GDM1 (cell line): ENCODE measurements around the gene GGCX.
"Not testable (repeated sequence)": the region's sequence is repeated elsewhere in the genome, so short reads cannot be mapped to it uniquely, and the experiment has no call there.

Experiments
- DNase-seq: peaks from one replicate; lab custom pipeline; 2025; lab: John Stamatoyannopoulos, UW

GGCX gene

DNA sequence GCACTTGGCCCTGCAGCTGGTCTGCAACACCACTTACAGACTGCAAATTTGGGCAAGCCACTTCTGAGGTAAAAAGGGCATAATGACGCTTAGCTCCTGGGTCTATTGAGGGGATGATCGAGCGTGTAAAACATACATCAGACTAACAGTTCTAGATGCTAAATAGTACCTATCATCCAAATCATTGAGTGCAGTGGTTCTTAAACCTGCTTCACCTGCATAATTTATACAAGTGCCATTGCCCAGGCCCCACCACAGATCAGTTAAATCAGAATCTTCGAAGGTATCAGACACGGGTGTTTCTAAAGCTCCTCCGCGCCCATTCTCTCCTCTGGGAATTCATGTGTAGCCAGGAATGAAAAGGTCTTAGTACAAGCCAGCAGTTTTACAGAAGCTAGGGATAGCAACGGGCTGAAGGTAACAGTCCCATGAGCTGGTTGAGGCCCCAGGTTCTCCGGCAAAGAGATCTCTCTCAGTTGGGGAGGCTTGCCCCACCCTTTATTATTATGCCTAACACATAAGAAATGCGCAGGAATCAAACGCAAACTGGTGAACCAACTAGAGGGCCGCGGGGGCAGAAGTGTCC lies 33.5 kb upstream of the GGCX start:
- no peak for DNase-seq

DNA sequence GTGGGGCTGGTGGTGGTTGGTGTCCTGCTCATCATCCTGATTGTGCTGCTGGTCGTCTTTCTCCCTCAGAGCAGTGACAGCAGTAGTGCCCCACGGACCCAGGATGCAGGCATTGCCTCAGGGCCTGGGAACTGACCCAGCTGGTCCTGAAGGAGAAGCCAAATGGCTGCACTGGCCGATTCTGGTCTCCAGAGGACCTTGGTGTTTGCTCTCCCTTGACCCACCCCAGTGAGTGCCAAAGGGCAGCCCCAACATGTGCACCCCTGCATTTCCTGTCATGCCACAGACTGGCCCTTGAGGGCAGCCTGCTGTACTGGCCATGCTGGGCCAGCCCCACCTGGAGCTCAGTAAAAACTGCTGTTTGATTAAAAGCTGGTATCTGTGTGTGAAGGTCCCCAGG lies 31.7 kb upstream of the GGCX start:
- DNase-seq = no peak

DNA sequence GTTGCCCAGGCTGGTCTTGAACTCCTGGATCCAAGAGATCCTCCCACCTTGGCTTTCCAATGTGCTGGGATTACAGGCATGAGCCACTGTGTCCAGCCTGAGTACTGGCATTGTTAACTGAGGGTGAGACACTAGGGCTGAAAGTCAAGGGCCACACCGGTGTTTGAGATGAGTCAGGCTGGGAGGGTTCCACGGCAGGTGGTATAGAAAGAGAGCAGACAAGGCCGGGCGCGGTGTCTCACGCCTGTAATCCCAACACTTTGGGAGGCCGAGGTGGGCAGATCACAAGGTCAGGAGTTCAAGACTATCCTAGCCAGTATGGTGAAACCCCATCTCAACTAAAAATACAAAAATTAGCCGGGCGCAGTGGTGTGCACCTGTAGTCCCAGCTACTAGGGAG lies 31.0 kb upstream of the GGCX start:
- not testable (repeated sequence) for DNase-seq

DNA sequence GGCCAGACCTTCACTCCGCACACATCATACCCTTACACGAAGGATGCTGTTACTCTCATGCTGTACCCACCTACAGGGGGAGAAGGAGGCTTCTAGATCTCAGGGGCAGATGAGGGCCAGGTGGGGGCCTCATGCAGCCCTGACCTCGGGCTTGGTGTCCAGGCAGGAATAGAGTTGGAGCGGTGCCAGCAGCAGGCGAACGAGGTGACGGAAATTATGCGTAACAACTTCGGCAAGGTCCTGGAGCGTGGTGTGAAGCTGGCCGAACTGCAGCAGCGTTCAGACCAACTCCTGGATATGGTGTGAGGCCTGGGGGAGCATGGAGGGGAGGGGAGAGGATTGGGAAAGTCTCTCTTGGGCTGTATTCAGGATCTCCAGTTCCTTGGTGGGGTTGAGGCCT lies 30.3 kb upstream of the GGCX start:
- no peak for DNase-seq

DNA sequence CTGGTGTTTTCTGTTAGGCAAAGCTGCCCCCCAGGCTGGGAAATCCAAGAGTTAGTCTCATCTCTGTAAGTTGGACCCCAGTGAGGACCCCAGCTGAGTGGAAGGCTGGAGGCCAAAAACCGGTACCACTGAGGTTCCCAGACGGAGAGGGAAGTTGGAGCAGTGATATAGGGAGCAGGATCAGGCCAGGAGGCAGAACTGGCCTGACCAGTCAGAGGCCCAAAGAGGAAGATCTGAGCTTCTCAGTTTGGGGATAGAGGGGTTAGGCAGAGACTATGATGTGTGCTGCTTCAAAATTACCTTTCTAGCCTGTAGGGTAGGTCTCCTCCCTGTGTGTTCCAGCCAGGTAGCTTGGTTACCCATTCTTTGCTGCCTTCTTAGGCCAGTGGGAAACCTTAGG lies 29.7 kb upstream of the GGCX start:
- no peak for DNase-seq

DNA sequence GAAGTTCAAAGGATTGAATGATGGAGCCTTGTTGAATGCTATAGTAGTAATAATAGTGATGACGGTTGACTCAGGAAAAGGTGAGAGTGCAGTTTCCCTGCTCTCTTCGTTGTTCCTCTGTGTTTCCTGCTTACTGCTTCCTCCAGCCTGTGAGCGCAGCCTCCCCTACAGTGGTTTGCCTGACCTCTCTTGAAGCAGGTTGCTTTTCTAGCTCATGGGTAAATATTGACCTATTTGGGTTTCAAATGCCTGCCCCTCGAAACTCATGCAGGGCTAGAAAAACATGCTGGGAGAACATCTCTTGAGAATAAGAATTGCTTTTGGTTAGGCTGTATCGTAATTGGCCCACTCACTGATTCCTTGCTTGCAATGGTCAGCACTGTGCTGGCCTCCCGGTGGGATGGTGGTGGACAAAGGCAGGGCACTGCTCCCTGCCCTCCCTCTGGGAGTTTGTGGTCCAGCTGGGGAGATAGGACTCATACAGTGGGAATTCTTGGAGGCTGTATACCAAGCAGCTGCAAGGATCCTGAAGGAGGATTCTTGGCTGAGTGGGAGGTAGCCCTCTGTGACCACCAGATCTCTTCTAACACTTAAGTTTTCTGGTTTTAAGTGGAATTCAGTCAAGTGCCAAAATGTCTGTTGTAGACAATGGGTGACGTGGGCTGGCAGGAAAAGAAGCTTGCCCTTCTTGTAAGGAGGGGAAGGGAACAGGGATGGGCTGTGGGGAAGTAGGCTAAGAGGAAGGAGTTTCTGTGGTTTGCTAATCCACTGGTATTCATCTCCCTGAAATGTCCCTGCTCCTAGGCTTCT lies 28.9 kb upstream of the GGCX start:
- DNase-seq = peak; percentile 56

DNA sequence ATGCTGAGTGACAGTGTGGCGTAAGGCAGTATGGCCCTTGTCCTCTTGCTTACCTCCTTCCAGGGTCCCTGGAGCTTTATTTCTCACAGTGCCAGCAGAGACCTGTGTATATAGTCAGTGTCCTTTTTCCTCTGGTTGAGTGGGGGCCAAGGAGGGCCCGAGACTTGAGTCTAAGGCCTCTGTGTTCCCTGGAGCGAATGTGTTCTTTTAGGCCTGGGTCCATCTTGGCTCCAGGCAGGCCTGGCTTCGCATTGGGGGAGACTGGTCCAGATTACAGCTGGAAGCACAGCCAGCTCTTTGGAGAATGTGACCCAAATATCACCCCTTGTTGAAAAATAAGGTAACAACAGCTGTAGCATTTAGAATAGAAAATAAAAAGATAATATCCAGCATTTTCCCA lies 27.9 kb upstream of the GGCX start:
- no peak for DNase-seq

DNA sequence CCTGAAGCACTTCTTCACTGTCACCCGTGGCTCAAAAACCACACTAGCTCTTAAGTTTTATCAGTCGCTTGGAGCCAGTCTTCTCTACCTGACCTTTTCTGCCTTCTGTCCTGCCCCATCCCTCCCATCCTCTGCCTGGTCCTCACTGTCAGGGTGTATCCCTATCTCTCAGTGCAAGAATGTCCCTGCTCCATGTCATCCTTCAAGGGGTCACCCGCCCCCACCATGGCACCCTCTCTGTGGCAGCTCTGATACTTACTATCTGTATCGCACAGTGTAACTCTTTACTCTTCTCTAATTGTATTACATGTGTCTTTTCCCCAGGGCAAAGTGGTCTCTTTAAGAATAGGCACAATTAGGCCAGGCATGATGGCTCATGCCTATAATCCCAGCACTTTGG lies 27.4 kb upstream of the GGCX start:
- no peak for DNase-seq

DNA sequence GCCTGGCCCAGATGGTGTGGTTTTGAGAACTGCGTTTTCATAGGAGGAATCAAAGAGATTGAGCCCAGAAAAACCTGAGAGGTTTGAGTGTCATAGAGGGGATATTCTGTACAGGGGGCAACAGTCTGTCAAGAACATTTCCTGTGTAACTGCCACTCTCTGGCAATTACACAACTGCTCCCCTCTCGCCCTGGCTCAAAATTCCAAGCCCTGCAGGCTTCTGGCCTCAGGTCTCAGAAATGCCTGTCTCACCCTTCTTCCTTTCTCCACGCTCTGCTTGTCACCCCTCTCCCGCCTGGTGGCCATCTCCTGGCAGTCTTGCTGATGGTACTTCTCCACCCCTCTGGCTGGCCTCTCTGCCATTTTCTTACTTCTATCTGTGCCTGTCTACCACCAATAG lies 26.9 kb upstream of the GGCX start:
- no peak for DNase-seq

DNA sequence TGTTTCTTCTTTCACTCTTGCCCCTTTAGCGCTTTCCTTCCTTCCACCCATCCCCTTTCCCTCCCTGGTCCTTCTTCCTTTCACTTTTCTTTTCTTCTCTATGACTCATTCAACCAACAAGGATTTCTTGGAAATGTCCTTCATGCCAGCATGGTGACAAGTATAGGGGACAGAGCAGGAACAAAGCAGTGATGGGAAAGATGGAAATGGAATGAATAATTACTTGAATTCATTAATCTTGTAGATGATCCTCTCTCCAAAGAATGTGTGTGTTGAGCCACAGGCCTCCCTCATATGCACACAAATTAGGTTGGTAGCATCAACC lies 24.4 kb upstream of the GGCX start:
- DNase-seq = no peak

DNA sequence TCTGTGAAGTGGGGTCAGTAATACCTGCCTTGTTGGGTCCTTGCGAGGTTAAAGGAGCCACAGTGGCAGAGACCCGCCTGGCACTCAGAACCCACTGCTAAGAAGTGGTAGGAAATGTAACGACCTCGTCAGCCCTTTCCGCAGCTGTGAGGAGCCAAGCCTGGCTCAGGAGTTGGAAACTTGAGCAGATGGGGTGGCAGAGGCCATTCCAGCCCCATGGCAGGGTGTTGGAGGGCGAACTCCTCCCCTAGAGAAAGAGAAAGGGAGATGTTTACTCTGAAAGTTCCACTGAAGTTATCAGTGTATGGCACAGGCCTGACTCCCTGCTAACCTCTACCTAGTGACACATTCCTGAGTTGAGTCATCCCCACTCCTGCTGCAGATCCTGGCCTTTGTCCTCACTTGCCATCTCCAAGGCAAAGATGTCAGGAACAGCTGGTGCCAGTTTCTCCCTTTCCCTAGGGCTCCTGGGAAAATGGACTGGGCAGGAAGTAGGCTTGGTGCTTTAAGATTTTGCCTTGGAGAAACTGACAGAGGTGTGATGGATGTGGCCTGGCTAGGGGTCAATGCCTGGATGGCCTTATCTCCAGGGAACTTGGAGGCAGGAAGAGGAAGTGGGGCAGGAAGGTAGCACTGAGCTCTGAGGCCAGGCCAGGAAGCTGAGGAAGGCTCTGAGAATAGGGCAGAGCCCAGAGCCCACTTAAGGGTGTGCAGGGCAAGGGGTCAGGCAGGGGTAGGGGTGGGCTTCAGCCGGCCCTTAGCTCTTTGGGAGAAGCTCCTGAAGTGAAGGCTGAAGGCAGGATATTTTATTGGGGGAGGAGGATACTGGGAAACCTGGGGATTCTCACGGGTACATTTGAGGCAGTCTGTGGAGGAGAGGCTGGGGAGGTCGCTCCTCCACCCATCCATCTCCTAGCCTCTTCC lies 23.8 kb upstream of the GGCX start:
- DNase-seq = no peak

DNA sequence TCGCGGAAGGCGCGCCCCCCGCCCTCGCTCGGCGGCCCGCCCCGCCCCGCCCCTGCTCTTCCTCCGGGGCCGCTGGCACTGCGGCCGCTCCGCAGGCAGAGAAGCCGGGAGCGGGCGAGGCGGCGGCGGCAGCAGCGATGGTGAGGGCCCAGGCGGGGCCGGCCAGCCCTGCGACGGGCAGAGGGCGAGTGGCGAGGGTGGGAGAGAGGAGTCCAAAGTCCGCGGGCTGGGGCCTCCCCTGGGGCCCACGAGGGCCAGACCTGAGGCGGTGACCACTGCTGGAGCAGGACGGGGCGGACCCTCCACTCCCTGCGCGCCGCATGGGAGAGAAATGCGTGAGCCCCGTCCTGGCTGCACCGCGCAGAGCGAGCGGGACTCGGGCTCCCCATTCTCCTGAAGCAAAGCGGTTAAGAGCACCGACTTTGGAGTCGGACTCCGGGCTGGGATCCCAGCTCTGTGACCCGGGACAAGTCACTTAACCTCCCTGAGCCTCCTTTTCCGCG lies 23.1 kb upstream of the GGCX start, which contains the start of gene VAMP5:
Gene VAMP5, plus strand, starts transcription at position 78 of the 503 bp plus-strand sequence. Its CDS starts 60 bp downstream, at position 138.
- no peak for DNase-seq

DNA sequence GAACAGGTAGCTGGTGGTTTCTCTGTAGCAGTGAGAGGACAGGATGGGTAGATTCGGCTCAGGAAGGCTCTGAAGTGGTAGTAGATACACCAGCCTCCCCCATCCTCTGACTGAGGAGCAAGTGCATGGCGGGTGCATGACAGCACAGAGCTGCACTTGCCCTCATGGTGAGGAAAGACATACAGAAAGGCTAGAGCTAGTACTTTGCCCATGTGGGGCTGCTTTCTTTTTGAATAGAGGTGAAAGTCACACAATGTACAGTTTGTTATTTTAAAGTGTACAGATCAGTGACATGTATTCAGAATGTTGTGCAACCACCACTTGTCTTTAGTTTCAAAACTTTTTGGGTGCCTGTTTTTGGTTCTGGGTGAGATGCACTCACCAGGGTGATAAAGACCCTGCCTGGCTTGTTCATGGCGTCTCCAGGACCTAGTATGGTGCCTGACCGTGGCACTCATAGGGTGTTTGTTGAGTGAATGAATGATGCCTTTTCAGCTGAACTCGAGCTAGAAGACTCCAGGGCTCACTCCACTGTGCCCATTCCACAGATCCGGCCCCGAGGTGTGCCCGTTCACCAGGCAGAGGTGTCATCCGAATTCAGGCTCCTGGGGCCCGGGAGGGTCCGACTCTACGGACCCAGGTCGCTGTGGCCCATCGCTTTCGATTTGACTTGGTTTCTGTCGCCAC lies 22.5 kb upstream of the GGCX start:
- DNase-seq = no peak

DNA sequence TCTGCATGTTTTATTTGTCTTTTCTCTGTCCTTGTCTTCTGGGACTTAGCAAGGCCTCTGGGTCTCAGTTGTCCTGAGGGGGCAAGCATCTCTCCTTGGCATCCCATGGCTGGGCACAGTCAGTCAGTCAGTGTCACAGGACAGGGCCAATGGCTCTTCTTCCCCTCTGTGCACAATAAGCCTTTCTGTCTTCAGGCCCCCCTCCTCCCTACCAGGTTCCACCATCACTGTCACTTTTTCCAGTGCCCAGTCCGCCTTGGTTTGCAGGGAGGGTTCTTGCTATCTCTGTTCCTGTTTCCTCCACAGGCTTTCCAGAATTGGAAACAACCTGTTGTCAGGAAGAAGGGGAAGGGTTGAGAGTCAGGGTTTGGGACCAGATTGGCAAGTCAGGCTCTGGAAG lies 21.2 kb upstream of the GGCX start:
- no peak for DNase-seq

DNA sequence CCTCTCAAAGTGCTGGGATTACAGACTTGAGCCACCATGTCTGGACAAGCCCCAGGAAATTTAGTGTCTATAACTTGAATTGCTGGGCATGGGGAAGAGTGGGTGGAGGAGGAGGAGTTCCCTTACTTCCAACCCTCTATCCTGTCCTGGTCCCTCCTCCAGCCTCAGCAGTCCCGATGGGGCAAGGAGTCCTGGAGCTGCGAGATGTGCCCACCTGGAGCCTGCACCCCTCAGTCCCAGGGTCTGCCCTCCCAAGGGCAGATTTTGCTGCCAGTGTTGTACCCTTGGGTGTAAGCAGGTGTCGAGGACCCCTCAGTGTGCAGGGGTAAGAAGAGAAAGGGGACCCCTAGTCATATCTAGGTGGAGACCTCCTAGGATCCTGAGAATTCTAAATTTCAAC lies 18.9 kb upstream of the GGCX start:
- no peak for DNase-seq

DNA sequence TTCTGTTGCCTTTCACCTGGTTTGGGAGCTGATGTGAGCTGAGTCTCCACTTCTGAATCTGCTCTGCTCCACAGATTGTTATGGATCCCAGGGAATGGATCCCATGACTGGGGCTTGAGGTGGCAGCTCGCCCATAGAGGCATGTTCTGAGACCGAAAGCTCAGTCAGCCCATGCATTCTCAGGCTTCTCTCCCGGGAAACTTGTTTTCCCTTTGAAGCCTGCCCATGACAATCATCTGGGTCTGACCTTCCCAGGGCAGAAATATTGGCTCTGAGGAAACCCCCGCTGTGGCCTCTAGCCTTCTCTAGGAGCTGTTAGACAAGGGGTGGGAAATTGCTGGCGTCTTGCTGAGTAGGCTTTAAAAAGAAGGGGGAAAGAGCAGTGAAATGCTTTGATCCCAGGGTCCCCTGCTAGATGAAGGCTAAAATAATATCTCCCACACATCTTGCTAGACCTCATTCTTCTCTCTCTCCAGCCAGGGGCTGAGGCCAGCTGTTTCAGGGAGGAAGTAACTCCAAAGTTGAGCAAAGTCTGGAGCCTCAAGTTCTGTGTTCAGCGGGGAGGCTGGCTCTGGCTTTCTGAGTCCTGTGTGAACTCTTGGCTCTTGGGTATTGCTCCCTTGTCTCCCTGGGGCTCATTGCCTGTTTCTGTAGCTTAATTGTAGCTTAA lies 18.1 kb upstream of the GGCX start:
- DNase-seq = no peak

DNA sequence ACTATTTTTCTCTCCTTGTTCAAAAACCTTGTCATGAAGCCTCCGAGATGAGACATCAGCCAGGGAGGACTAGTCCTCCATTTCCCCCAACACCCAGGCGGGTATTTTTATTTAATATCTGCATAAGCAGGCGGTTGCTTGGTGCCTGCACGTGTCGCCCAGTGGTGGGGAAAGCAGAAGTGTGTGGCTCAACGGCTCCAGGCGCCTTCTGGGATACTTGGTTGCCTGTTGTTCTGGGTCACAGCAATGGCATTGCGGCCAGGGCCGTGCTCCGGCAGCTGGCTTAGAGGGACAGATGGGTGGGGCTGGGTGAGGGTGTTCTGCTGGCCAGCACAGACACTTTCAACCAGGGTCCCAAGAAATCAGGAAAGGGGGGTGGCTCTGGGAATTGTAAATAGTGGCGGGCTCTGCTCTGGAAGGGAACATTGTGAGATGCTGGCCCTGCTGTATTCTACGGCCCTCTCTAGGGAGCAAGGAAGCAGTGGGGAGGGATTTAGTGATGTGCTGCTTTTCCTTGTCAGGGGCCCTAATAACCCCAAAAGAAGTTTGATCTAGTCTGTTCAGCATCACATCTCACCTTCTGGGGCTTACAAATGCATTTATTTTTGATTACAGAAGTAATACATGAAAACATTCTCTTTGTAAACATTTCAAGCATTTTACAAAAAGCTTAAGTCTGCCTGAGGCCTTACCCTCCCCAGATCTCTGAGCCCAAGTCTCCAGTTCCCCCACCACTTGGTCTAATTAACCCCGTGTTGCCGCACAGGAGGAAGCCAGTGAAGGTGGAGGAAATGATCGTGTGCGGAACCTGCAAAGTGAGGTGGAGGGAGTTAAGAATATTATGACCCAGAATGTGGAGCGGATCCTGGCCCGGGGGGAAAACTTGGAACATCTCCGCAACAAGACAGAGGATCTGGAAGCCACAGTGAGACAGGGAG lies 17.2 kb upstream of the GGCX start:
- peak; percentile 64 for DNase-seq

DNA sequence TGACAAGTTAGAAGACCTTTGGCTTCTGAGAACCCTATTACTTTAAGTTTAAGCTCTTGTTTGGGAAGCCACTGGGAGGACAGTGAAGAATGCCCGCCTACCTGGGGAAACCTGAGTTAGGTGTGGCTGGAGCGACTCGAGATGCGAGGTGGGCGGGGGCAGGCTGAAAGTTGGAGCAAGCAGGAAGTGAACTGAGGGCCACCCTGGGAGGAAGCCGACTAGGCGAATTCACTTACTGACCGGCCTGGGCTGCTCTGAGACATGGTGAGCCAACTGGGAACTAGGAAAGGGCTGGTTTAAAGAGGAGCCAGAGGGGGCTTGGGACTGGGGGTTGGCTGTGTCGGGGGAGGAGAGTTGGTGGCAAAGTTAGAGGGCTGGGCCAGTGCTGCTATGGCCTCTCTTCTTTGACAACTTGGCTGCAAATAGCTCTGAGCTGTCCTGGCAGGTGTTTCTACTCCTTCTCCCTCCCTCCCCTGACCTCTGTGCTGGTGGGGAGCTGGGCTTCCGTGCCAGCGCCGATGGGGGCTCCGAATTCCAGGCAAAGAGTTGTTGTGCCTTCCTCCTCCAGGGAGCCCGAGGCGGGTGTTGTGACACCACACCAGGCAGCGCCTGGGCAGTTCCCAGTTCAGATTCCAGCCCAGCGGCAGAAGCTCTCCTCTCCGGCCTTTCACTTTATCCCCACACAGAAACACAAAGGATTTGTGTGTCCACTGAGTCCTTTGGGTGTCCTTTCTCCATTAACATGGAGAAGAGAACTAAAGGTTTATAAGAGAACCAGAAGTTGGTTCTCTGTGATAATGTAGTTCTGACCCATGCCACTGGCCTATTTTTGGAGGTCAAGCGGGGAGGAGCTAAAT lies 16.3 kb upstream of the GGCX start, which contains the start of gene VAMP8:
Gene VAMP8, plus strand, starts transcription at position 201 of the 857 bp plus-strand sequence. Its CDS starts 61 bp downstream, at position 262.
- peak; percentile 59 for DNase-seq

DNA sequence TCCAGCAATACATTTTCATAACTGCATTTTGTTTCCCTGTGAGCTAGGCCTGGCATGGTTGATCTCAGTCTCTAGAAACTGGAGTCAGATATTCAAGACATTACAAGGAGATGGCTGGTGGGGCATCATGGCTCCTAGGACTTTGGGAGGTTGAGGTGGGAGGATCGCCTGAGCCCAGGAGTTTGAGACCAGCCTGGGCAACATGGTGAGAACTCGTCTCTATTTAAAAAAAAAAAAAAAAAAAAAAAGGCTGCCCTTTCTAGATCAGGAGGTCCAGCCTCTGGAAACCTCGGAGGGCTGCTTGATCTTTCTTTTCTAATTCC lies 15.7 kb upstream of the GGCX start:
- no peak for DNase-seq
